Transverse colon (tissue), 4 donors: ENCODE results near the gene PRIMA1.

Experiments used
- CTCF ChIP-seq, 5 experiments: fragments of 200-600 bp in 3 of 5; fragments of 450-650 bp in 2 of 5; sonication (generic) in 3 of 5; IDR thresholded peaks; 1 replicate in 2 of 5; 2 replicates in 3 of 5; pipeline ENCODE4 v1.5.1; 2016 to 2017; ENCODE audit warnings: antibody characterized with exemption in 5 of 5, inconsistent platforms in 3 of 5, mild to moderate bottlenecking in 2 of 5, moderate library complexity in 1 of 5
- EP300 ChIP-seq: sonication (generic); formaldehyde crosslinking; IDR thresholded peaks from one replicate; pipeline ENCODE4 v1.6.1; 2017; ENCODE audit warnings: antibody characterized with exemption, low read depth
- POLR2A ChIP-seq: fragments of 450-650 bp; IDR thresholded peaks from one replicate; pipeline ENCODE4 v1.6.1; 2016; ENCODE audit warnings: antibody characterized with exemption, mild to moderate bottlenecking, moderate library complexity
- POLR2AphosphoS5 ChIP-seq, 3 donors: sonication (generic); formaldehyde crosslinking; IDR thresholded peaks; one replicate each; pipeline ENCODE4 v1.6.1; 2016; ENCODE audit warnings: antibody characterized with exemption in 3 of 3

GRCh38 chr14:93712838-93713724 lies 75.2 kb downstream of the PRIMA1 start:
- TF ChIP-seq EP300 = no peak
- TF ChIP-seq CTCF (IDR thresholded peaks at IDR 0.05) = no peak
- no peak for TF ChIP-seq POLR2A
- TF ChIP-seq POLR2AphosphoS5 (IDR thresholded peaks at IDR 0.05) = no peak
